Skin of body (tissue), 2 donors: ENCODE data around the gene SEC24C. TPM values are rescaled to one million over a fixed set of nuclear protein-coding genes. Genes with fewer than 3 reads are reported as not detected.
A peak's percentile ranks its signal among the peaks of the same experiment; 100 is the strongest.
"Not testable (repeated sequence)": the region's sequence is repeated elsewhere in the genome, so short reads cannot be mapped to it uniquely, and the experiment has no call there.

Source experiments
- DNase-seq: peaks from one replicate; lab custom pipeline; 2025; lab: John Stamatoyannopoulos, UW
- total RNA-seq: library from RNA; depleted of rRNA; stranded (reverse); fragments of >200 nt; gene quantifications from one replicate; pipeline ENCODE4 v1.2.3, GENCODE V29; 2014

Gene SEC24C
- total RNA-seq, 1 donor from 2014 or later, result 39.4 TPM

- no peak for DNase-seq
These were observed 24.7 kb downstream of the SEC24C start for GRCh38 chr10:73768881-73769280.

GRCh38 chr10:73769396-73769795 lies 25.2 kb downstream of the SEC24C start:
- no peak for DNase-seq

- DNase-seq, result no peak
These were observed 27.6 kb downstream of the SEC24C start for GRCh38 chr10:73771722-73772280.

- DNase-seq, result peak; percentile 70
These were observed 28.3 kb downstream of the SEC24C start for GRCh38 chr10:73772281-73773151.

- DNase-seq, result no peak
These were observed 29.1 kb downstream of the SEC24C start for GRCh38 chr10:73773152-73773879.

- DNase-seq, result no peak
These were observed 30.5 kb downstream of the SEC24C start for GRCh38 chr10:73774637-73775036.

- no peak for DNase-seq
These were observed 34.8 kb downstream of the SEC24C start for GRCh38 chr10:73779018-73779417.

GRCh38 chr10:73779539-73780197 lies 35.5 kb downstream of the SEC24C start:
- no peak for DNase-seq

GRCh38 chr10:73780301-73780700 lies 36.1 kb downstream of the SEC24C start:
- DNase-seq, result no peak

- DNase-seq, result no peak
These were observed 36.8 kb downstream of the SEC24C start for GRCh38 chr10:73780966-73781365.

- no peak for DNase-seq
These were observed 37.3 kb downstream of the SEC24C start for GRCh38 chr10:73781548-73781878.

GRCh38 chr10:73781879-73782748 lies 37.9 kb downstream of the SEC24C start, which contains the start of gene CHCHD1:
CHCHD1 (plus strand) TSS chr10:73782048; CDS start chr10:73782076, 28 bp downstream.
- peak; percentile 85 for DNase-seq

- DNase-seq, result no peak
These were observed 38.5 kb downstream of the SEC24C start for GRCh38 chr10:73782749-73783085.

- DNase-seq, result peak; percentile 99
These were observed 41.1 kb downstream of the SEC24C start, which contains the start of gene ZSWIM8 for GRCh38 chr10:73785211-73785720. ZSWIM8 (plus strand) TSS chr10:73785606; CDS start chr10:73785879, 273 bp downstream.

GRCh38 chr10:73785721-73786511 lies 41.7 kb downstream of the SEC24C start:
- no peak for DNase-seq

GRCh38 chr10:73786512-73786885 lies 42.3 kb downstream of the SEC24C start:
- no peak for DNase-seq

- not testable (repeated sequence) for DNase-seq
These were observed 43.0 kb downstream of the SEC24C start for GRCh38 chr10:73787031-73787800.

- no peak for DNase-seq
These were observed 44.9 kb downstream of the SEC24C start for GRCh38 chr10:73788864-73789658.
